Measurements from ENCODE around the gene N4BP3. TPM values are rescaled to one million over a fixed set of nuclear protein-coding genes. Genes with fewer than 3 reads are reported as not detected.

N4BP3 gene
- total RNA-seq, 3 donors from 2014 or later: 0.82 to 4.0 (median 1.7) TPM

- no peak for DNase-seq
- no peaks in the 10 kb centered on the region for H3K9me3 ChIP-seq
- no peak for TF ChIP-seq CTCF (IDR thresholded peaks at IDR 0.05)
- ATAC-seq: no peak
- H3K36me3 ChIP-seq (ENCODE audit: low read depth): no peaks in the 10 kb centered on the region
- intact Hi-C loops (cut with DNase I, micrococcal nuclease): no loop called here
- no peaks in the 10 kb centered on the region for H3K4me1 ChIP-seq (ENCODE audit: low read depth)
- no peak overlapping the region for H3K4me3 ChIP-seq
Measured at GRCh38 chr5:178170455-178170854, 57.1 kb downstream of the N4BP3 start.

- Histone ChIP-seq H3K4me1 (ENCODE audit: low read depth) (no peaks in the 10 kb centered on the region), H3K9me3 (no peaks in the 10 kb centered on the region), H3K4me3 (no peak overlapping the region), H3K36me3 (ENCODE audit: low read depth) (no peaks in the 10 kb centered on the region)
- intact Hi-C loops (cut with DNase I, micrococcal nuclease): no loop called here
- DNase-seq: no peak
- ATAC-seq: no peak
- TF ChIP-seq CTCF (IDR thresholded peaks at IDR 0.05): no peak
Measured at GRCh38 chr5:178174456-178174855, 61.1 kb downstream of the N4BP3 start.

Other genes with a start within 250 kb of the N4BP3 start
- gene PROP1, start 117.3 kb upstream of the N4BP3 start, total RNA-seq: not detected
- gene RMND5B, start 17.5 kb downstream of the N4BP3 start, total RNA-seq: 10 to 100 TPM; 34.9 to 54.2 (median 40.8) TPM
- gene NHP2, start 40.4 kb downstream of the N4BP3 start, total RNA-seq: 10 to 100 TPM; 64.8 to 90.2 (median 68.5) TPM
- gene GMCL2, start 73.8 kb downstream of the N4BP3 start, total RNA-seq: not detected
- 100 to 1,000 TPM; 209 to 327 (median 244) TPM for gene HNRNPAB, start 91.0 kb downstream of the N4BP3 start, total RNA-seq
- 100 to 1,000 TPM; 179 to 331 (median 194) TPM for gene PHYKPL, start 119.3 kb downstream of the N4BP3 start, total RNA-seq

Measured in mucosa of descending colon (tissue), 3 donors.